ENCODE measurements around the gene AKAP9. TPM values are rescaled to one million over a fixed set of nuclear protein-coding genes. Genes with fewer than 3 reads are reported as not detected.

Gene AKAP9
- total RNA-seq, 6 donors from 2014 or later, result 61.0 to 224 (median 78.4) TPM

- ATAC-seq (ENCODE audit: low FRiP score in 2 of 2) (no peak), DNase-seq (no peak)
- Histone ChIP-seq H3K4me1 (peaks cover 0 to 5% (median 0%) of the 10 kb centered on the region in 4 donors), H3K9me3 (no peaks in the 10 kb centered on the region), H3K27ac (no peak overlapping the region), H3K36me3 (no peaks in the 10 kb centered on the region), H3K4me3 (no peak overlapping the region), H3K27me3 (no peaks in the 10 kb centered on the region)
- TF ChIP-seq POLR2AphosphoS5 (IDR thresholded peaks at IDR 0.05), result no peak
- 69 to 72% methylated on average over 10 of the region's 10 CpGs for WGBS, 2 donors
These were observed 42.2 kb upstream of the AKAP9 start for GRCh38 chr7:91898240-91898992.

DNA sequence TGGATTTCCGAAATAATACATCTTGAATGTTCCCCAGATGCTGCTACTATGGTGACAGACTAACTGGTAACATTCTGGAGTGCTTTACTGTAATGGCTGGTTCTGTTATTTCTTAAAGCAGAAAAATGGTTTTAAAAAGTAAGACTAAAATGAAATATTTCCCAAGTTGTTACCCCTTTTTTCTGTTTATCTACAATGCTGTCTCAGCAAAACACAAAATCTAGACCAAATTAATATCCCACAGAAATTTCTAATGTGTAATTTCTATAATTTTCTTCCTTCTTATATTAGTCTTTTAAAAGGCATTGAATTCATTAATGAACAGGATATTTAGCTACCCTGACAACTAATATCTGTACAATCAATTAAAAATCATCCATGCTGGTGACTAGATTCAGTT lies 41.1 kb upstream of the AKAP9 start:
- WGBS, 2 donors, result 93 to 94% methylated on average over 1 of the region's 1 CpG
- Histone ChIP-seq H3K9me3 (no peaks in the 10 kb centered on the region), H3K4me1 (no peaks in the 10 kb centered on the region), H3K4me3 (no peak overlapping the region), H3K27ac (no peak overlapping the region), H3K36me3 (no peaks in the 10 kb centered on the region), H3K27me3 (no peaks in the 10 kb centered on the region)
- ATAC-seq (ENCODE audit: low FRiP score in 2 of 2) (no peak), DNase-seq (no peak)
- no peak for TF ChIP-seq POLR2AphosphoS5 (IDR thresholded peaks at IDR 0.05)
- TF ChIP-seq EP300 (IDR thresholded peaks at IDR 0.05), result no peak
- TF ChIP-seq CTCF (IDR thresholded peaks at IDR 0.05), result no peak
- TF ChIP-seq POLR2A (IDR thresholded peaks at IDR 0.05), result no peak

DNA sequence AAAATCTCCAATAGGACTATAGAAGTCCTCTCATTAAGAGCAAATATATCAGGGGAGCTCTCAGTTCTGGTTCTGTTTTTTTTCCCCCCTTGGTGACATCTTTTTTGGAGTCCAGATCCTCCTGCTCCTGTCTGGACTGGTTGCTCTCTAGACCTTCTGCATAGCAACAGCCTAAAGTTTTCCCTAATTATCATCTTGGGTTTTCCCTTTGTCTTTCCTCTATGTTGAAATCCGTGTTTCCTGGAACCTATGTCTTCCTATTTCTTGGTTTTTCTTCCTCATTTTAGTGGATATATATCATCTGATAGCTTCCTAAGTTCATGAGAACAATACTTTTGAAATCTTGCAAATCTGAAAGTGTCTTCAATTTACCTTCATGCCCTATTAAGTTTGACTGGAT lies 30.5 kb upstream of the AKAP9 start:
- Histone ChIP-seq H3K27ac (no peak overlapping the region), H3K4me1 (peaks cover 0 to 7% (median 0%) of the 10 kb centered on the region in 4 donors), H3K9me3 (no peaks in the 10 kb centered on the region), H3K36me3 (no peaks in the 10 kb centered on the region), H3K4me3 (no peak overlapping the region), H3K27me3 (no peaks in the 10 kb centered on the region)
- DNase-seq (no peak), ATAC-seq (ENCODE audit: low FRiP score in 2 of 2) (no peak)
- 25 to 63% methylated on average over 1 of the region's 1 CpG for WGBS, 2 donors
- TF ChIP-seq POLR2A (IDR thresholded peaks at IDR 0.05), result no peak
- no peak for TF ChIP-seq CTCF (IDR thresholded peaks at IDR 0.05)
- TF ChIP-seq POLR2AphosphoS5 (IDR thresholded peaks at IDR 0.05), result no peak
- TF ChIP-seq EP300 (IDR thresholded peaks at IDR 0.05), result no peak

- H3K9me3 ChIP-seq, result no peaks in the 10 kb centered on the region
- TF ChIP-seq CTCF (IDR thresholded peaks at IDR 0.05) (no peak), POLR2A (IDR thresholded peaks at IDR 0.05) (no peak), EP300 (IDR thresholded peaks at IDR 0.05) (no peak), POLR2AphosphoS5 (IDR thresholded peaks at IDR 0.05) (no peak)
- 92 to 95% methylated on average over 4 of the region's 4 CpGs for WGBS, 2 donors
- no peaks in the 10 kb centered on the region for H3K27me3 ChIP-seq
- H3K4me3 ChIP-seq, result no peak overlapping the region
- no peaks in the 10 kb centered on the region for H3K36me3 ChIP-seq
- H3K4me1 ChIP-seq, result peaks cover 0 to 7% (median 0%) of the 10 kb centered on the region in 4 donors
- ATAC-seq (ENCODE audit: low FRiP score in 2 of 2) (no peak), DNase-seq (no peak)
- H3K27ac ChIP-seq, result no peak overlapping the region
These were observed 29.5 kb upstream of the AKAP9 start for GRCh38 chr7:91911121-91911520.

DNA sequence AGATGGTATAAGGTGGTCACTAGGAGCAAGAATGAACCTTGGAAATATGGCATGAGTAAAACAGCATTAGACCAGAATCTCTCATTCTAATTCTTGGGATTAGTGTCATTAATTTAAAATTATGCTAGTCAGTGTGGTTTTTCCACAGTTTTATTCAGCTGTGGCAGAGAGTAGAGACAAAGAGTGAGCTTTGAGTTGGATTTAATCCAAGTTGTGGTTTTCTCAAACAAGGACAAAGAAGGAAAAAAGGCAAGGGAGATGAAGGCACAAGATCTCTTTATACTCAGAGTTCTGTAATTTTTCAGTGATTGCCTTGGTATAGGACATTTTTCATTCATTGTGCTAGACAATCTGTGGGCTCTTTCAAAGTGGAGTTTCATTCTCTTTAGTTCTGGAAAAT lies 28.2 kb upstream of the AKAP9 start:
- DNase-seq (no peak), ATAC-seq (ENCODE audit: low FRiP score in 2 of 2) (no peak)
- peak overlapping the region in 1 of 4 donors; percentile 2 for H3K27ac ChIP-seq

More for the DNA sequence above, 28.2 kb upstream of the AKAP9 start:
- Histone ChIP-seq H3K36me3 (no peaks in the 10 kb centered on the region), H3K27me3 (no peaks in the 10 kb centered on the region), H3K9me3 (no peaks in the 10 kb centered on the region), H3K4me1 (peaks cover 0 to 7% (median 0%) of the 10 kb centered on the region in 4 donors), H3K4me3 (no peak overlapping the region)
- TF ChIP-seq CTCF (IDR thresholded peaks at IDR 0.05), result no peak
- TF ChIP-seq POLR2A (IDR thresholded peaks at IDR 0.05), result no peak
- no peak for TF ChIP-seq POLR2AphosphoS5 (IDR thresholded peaks at IDR 0.05)
- TF ChIP-seq EP300 (IDR thresholded peaks at IDR 0.05), result no peak

All from upper lobe of left lung (tissue), 6 donors.